Astrocyte of the cerebellum (primary cell): ENCODE results near the gene VAPB.
"Not testable (repeated sequence)": the region's sequence is repeated elsewhere in the genome, so short reads cannot be mapped to it uniquely, and the experiment has no call there.

Experiments used
- DNase-seq: peaks from one replicate; pipeline ENCODE4 v3.0.0-alpha.2; 2011; ENCODE audit warnings: low read depth
- H3K4me3 ChIP-seq: 2 replicates; pipeline ENCODE4 v1.5.1; 2011; ENCODE audit warnings: mild to moderate bottlenecking, low read depth, low read length, moderate library complexity
- in situ Hi-C: cut with HindIII; loops from 2 replicates; pipeline ENCODE4 v1.10.0; 2017; ENCODE audit warnings: low sequenced_read_pairs
- TF ChIP-seq, protein P1 (sequence below): IDR thresholded peaks from 2 replicates; pipeline ENCODE4 v1.5.1; 2012; ENCODE audit warnings: low read length, low read depth, moderate library complexity, mild to moderate bottlenecking; ENCODE audit errors: missing control alignments

VAPB gene

DNA sequence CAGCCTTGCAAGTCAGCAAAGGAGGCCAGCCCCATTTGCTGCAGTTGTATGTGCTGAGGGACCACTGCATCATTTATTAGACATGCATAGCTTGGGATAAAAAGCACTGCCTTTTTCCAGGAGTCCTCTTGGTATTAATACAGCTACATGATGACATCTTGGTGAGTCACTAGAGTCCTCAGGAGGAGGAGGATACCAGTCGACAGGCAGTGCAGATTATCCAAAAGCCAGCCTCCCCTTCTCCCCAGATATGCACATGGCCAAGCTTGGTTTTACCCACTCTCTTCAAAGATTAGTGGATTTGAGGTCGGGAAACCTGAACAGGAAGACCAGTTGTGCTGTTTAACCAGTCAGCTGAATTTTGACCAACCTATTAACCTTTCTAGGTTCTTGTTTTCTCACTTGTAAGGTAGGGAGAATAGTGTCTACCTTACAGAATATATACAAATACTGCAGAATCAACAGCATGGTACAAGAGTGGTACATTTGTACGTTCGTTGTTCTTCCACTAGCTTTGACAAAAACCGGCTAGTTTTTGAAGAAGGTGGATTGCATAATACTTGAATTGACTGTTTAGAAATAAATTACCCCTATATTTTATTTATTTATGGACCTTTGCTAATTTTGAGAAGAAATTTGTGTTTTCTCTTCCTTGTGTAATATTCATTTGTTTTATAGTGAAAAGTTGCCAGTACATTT is 31.9 kb downstream of the VAPB start:
- peak; percentile 4 for DNase-seq

GRCh38 chr20:58421497-58421850 is 32.4 kb downstream of the VAPB start:
- in situ Hi-C loops, result no loop called here
- TF ChIP-seq, protein P1, sequence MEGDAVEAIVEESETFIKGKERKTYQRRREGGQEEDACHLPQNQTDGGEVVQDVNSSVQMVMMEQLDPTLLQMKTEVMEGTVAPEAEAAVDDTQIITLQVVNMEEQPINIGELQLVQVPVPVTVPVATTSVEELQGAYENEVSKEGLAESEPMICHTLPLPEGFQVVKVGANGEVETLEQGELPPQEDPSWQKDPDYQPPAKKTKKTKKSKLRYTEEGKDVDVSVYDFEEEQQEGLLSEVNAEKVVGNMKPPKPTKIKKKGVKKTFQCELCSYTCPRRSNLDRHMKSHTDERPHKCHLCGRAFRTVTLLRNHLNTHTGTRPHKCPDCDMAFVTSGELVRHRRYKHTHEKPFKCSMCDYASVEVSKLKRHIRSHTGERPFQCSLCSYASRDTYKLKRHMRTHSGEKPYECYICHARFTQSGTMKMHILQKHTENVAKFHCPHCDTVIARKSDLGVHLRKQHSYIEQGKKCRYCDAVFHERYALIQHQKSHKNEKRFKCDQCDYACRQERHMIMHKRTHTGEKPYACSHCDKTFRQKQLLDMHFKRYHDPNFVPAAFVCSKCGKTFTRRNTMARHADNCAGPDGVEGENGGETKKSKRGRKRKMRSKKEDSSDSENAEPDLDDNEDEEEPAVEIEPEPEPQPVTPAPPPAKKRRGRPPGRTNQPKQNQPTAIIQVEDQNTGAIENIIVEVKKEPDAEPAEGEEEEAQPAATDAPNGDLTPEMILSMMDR, result no peak
- DNase-seq, result no peak
- H3K4me3 ChIP-seq, result no peak overlapping the region

More for the DNA sequence above, 31.9 kb downstream of the VAPB start:
- no peak overlapping the region for H3K4me3 ChIP-seq
- in situ Hi-C loops, result no loop called here
- TF ChIP-seq, protein P1, result no peak

DNA sequence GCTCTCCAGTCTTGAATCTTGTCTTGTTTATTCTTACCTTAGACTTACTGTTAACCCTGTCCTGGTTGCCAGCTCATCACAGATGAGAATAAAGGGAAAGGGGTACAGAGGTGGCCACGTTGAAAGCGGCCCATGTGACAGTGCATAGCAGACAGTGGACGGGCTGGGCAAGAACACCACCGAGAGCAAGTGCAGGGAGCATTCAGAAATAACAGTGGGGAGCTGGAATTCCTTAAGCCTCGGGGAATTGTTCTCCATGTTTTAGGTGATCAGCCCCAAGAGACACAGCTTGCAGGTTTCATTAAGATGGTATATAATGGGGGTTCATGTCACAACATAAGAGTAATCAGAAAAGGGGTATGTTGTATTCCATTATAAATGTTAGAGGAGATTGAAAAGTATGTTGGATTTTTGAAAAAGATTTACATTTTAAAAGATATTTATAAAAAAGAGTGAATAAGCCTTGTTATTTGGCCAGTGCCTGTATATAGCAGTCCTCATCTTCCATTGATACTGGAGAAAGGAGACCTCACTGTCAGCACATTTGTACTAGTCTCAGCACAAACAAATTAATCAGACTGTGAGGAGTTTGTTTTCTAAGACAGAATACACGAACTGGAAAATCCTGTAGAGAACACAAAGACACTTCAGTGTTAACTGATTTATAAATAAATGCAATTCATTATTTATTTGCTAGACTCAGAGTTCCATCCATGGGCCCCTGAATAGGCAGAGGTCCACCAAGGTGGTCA is 35.4 kb downstream of the VAPB start:
- in situ Hi-C loops, result no loop called here
- H3K4me3 ChIP-seq, result no peak overlapping the region
- TF ChIP-seq, protein P1, result no peak
- DNase-seq, result no peak

DNA sequence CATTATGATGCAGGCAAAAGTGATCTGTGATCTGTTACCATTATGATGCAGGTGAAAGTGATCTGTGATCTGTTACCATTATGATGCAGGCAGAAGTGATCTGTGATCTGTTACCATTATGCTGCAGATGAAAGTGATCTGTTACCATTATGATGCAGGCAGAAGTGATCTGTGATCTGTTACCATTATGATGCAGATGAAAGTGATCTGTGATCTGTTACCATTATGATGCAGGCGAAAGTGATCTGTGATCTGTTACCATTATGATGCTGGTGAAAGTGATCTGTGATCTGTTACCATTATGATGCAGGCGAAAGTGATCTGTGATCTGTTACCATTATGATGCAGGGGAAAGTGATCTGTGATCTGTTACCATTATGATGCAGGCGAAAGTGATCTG is 38.5 kb downstream of the VAPB start:
- in situ Hi-C loops, H3K4me3 ChIP-seq, DNase-seq: not testable (repeated sequence)

- H3K4me3 ChIP-seq, result no peak overlapping the region
- DNase-seq, result no peak
- TF ChIP-seq, protein P1, result no peak
- in situ Hi-C loops, result no loop called here
Observed at GRCh38 chr20:58428364-58428763, 39.3 kb downstream of the VAPB start.

- in situ Hi-C loops, result no loop called here
- H3K4me3 ChIP-seq, result no peak overlapping the region
- no peak for DNase-seq
- TF ChIP-seq, protein P1, result no peak
Observed at GRCh38 chr20:58429303-58429702, 40.3 kb downstream of the VAPB start.

DNA sequence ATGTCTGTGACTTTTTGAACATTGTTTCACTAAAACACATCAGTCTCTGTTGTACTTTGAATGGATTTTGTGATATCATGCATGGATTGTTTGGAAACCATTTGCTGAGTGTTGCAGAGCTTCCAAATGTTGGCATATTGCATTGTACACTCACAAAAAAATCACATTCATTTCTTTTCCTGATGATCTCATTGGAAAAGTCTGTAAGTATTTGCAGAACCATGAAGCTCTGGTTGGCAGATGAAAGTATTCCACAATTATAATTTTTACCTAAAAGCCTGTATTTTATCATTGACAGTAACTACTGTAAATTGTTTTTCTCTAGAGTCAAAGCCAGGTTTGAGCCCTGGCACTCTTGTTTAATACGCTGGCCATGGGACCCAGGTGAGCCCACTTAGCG is 42.1 kb downstream of the VAPB start:
- in situ Hi-C loops, result no loop called here
- H3K4me3 ChIP-seq, result no peak overlapping the region
- DNase-seq, result no peak
- TF ChIP-seq, protein P1, result no peak
